ENCODE data around the gene FOXP1.

Gene FOXP1

DNA sequence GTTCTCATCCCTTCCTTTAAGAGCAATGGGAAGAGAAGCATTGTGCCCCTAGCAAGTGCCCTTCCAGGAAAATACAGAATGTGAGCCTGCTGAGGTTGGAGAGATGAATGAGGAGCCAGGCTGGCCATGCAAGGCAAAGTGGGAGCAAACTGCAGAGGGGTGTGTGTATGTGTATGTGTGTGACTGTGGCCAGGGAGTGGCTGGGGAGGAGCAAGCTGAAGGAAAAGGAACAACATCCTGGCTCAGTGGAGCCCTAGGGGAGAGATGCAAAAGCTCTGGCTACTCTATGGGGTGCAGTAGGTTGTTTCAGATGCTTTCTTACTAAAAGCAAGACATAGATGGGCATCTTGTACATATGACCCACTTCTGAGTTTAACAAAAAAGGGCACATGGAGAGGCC lies 20.6 kb downstream of the FOXP1 start:
- no peak for DNase-seq

DNA sequence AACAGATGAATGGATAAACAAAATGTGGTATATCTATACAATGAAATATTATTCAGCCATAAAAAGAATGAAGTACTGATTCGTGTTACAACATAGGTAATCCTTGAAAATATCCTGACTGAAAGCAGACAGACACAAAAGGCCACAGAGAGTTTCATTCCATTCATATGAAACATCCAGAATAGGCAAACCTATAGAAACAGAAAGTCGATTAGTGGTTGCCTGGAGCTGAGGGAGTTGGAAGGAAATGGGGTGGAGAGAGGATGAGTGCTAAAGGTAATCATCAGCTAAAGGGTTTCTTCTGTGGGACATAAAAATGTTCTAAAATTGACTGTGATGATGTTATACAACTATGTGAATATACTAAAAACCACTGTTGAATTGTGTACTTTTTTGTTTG lies 22.9 kb downstream of the FOXP1 start:
- peak; percentile 15 for DNase-seq

DNA sequence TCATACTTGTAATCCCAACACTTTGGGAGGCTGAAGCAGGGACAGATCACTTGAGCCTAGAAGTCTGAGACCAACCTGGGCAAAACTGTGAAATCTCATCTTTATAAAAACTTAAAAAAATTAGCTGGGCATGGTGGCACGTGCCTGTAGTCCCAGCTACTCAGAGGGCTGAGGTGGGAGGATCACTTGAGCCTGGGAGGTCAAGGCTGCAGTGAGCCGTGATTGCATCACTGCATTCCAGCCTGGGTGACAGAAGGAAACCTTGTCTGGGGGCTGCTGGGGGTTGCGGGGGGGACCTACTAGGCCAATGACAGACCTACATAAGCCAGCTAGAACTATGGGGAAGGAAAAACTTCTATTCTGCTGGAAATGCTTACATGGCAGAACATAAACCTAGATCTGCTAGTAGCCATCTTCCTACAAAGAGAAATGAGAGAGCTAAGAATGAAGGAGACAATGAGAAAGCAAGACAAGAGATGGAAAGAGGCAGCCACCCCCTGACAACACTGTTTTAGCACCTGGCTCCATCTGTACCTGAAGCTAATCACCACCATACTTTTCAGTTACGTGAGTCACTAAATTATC lies 23.9 kb downstream of the FOXP1 start:
- DNase-seq, result no peak

DNA sequence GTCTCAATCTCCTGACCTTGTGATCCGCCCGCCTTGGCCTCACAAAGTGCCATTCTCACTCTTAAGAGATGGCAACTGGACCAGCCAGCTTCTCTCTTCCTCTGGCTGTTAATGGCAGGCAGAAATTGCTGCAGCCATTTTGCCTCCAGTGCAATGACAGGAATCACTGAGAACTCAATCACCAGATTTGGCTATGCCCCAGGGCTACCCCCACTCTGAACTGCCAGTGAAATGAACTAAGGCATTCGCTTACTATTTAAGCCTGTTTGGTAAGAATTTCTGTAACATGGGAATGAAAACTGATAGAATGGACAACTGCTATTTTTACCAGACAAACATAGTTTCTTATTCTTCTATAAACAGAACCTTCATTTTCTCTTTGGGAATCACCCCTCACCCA lies 24.5 kb downstream of the FOXP1 start:
- DNase-seq, result no peak

DNA sequence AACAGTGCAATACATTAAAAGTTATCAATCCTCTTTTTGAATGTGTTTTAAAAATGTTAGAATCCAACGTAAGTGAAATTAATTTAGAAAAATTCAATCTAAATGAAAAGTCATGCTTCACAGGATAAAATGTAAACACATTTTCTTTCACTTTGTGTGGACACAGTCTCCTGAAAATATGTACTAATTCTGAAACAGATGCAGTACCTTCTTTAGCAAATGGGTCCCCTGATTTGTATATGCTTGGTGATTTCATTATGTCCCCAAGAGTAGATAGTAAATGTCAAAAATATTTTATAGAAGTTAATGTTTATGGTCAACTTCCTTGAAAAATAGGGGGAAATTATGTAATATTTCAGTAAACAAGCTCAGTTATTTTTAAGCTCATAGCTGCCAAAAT lies 28.9 kb downstream of the FOXP1 start:
- DNase-seq, result no peak

DNA sequence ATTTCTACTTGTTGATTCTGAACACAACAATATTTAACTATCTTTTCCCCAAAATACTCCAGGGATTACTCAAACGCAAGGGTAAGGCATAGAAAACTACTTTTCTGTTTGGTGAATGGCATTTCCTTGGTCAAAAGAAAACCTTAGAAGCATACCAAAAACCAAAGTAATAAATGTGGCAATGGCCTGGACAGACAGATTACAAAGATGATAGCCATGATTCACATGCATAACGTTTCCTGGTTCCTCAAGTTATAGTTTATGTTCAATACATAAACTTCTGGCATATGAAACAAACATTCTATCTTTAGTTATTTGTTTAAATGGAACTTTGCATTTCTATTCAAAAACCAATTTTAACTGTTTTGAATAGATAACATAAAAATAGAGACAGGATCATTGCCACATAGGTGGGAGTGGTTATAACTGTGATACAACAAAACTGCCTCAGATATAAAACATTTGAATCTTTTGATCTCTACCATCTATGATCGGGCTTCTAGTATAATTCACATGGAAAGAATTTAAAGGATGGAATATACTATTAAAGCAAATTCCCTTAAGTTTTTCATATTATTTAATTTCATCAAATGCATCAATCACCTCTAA lies 32.1 kb downstream of the FOXP1 start:
- peak; percentile 87 for DNase-seq

DNA sequence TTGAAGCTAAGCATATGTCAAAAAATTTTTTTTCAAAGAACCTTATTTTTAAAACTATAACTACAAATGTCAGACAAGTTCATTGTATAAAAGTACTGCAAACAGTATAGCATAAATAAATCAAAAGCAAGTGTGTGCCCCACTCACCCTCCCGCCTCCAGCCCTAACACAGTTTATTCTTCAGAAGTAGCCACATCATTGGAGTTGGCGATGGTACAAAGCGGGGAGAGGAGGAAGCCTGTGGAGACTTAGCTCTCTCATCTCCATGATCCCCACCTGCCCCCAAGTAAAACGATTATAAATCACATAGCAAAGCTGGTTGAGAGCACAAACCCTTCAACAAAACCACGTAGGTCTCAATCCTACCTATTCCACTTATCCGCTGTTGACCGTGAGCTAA lies 33.6 kb downstream of the FOXP1 start:
- DNase-seq, result no peak

DNA sequence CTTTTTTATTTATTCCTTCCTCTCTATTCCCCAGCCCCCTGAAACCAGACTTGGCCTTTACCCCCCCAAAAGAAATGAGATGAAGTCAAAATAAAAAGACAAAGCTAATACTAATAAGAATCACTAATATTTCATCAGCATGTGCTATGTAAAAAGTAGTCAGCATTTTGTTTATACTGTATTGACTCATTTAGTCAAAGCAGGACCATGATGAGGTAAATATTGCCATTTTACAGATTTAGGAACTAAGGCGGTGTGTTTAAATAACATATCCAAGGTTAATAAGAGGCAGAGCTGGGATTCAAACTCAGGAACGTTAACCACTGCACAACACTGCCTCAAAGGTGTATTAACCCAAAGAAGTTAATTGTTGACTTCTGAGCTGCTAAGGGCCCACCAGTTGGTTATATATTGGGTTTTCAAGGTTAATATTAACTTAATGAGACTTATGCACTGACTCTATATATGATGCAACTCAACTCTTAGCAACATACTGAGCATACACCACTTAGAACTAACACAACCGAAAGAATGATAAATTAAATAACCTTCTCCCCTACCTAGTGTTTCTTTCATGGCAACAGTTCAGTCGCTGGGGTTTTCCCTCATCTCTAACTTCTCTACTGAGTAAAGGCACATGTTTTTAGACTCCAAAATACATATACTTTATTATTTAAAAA lies 34.7 kb downstream of the FOXP1 start:
- DNase-seq, result no peak

DNA sequence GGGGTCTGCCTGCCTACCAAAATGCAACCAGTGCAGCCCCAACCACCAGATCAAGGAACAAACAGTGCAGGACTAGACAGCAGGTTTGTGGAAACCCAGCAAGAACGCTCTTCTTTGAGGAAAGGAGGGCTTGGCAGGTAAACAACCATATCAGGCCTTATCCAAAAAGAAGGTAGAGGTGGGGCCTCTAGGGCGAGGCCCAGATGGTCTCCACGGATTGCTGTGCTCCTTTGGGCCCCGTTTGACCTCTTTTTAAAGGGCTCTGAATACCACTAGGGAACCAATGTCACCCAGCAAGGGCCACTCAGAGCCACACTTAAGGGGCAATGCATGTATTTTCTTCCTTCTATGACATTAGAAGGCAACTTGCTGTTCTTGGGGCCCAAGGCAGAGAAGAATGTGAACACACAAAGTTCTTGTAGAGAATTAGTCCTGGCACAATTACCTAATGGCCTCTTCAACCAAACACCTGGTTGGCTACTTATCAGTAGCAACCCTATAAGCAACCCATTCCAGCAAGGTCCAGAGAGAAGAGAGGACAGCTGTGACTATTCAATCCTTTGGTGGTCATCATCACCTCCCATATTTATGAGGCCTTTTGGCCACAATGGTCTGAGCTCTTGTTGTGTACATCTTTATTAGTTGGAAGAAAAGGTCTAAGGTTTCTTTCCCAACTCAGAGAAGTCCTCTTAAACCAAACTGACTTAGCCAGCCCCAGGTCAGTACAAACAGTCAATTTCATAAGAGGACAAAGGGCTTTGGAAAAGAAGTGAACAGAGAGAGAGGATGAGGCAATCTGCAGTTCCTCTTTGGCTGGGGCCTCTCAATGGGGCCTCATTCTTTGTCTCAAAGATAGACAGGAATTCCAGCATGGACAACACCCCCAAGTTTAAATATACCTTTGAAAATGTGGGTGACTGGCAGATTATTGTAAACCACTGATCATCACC lies 36.0 kb downstream of the FOXP1 start:
- no peak for DNase-seq

DNA sequence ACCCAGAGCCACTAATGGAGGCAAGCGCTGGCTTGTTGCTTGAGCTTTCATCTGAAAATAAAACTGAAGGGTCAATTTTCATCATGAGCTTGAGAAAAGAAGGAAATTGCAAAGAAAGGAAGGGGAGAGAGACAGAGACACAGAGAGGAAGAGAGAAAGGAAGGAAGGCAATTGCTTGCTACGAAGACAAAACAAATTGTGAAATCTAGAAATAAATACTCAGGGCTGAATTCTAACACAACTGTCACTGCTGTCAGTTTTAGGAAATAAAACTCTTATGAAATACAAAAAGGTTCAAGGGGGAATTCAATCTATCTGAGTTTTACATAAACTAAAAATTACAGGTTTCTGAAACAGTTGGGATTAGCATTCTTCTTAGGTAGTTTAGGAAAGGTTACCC lies 36.7 kb downstream of the FOXP1 start:
- no peak for DNase-seq

DNA sequence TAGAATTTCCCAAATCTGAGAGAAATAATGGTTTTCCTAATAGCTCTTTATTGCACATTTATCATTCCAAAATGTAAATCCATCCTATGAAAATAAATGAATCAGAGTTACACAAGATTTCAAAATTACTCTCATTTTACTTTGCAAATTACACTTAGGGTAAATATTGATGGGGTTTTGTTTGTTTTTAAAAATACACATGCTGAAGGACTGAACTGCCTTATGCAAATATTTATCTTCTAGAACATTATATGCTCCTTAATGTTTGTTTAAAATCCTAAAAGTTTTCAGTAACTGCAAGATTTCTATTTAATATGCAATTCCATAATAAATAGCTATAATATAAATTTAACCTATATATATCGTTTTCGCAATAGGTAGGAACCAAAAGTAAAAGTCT lies 38.2 kb downstream of the FOXP1 start:
- DNase-seq, result no peak

DNA sequence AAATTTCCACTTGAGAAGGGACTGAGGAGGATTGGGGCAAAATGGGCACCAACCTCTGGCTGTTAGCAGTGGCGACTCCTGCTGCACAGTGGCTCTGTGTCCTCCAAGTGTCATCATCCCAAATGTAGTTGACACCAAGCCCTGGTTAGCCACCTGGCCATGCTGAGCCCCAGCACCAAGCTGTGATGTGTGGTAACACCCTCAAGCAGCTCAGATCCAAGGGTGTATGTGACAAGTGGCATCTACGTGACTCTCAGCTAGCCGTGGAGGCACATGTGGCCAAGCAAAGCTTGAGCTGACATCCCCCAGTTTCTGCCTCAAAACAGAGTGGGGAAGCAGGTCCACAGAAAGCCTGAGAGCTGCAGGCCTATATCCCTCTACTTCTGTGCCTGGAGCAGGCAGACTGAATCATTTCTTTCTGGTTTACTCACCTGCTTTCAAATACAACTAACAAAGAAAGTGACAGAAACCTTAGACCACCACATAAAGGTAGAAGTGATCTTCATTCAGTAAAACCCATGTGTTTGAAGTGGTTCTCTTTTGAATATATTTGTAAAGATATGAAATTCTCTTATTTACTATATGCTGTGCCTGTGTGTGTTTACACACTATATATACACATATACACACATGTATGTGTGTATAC lies 40.0 kb downstream of the FOXP1 start:
- no peak for DNase-seq

DNA sequence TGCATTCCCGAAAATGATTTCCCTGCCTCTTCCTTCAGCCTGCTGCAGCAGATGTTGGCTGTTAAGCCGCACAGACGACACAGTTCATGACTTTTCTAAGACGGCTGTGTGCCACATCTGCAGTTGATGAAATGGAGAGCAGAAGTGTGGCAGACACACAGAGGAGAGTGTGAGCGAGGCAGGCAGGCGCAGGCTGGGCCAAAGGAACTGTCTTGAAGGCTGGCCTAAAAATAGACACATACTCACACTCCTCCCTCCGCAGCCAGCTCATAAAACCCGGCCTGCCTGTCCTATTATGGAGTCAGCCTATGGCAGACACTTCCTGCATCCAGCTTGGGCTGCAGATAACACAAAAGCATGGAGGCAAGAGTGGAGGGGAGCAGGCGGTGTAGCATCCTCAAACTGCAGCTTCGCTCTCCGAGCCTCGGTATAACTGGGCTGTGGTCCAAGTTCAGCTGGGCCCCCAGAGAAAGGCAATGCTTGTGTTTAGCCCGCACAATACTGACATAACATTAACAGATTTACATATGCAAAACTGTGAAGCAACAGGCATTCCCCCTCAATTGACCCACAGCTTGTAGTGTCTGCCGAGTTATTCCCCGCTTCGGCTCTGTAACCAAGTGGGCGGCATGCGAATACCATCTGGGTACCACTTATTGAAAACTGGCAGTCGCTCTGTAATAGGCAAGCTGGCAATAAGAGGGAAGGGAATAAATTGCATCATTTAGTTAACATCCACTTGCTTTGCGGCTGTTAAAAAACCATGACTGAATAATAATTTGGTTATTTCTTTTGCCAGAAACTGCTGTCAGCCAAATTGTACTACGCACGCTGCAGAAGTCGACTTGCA lies 40.8 kb downstream of the FOXP1 start:
- peak; percentile 98 for DNase-seq

DNA sequence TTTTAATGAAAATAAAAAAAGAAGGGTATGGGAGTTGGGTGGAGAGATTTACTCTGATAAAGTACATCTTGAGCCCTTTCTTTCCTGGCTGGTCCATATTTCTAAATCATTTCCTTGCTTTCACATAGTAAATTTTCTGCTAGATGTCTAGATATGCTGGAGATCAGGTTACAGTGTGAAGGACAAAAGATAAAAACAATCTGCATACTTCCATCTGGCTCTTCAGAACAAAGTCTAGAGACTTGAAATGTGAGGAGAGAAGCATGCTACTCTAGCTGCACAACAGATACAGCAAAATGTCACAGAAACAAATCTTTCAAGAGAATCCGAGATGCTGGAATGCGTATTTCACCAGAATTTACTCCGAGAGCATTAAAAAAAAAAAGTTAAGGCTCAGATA lies 42.2 kb downstream of the FOXP1 start:
- peak; percentile 50 for DNase-seq

DNA sequence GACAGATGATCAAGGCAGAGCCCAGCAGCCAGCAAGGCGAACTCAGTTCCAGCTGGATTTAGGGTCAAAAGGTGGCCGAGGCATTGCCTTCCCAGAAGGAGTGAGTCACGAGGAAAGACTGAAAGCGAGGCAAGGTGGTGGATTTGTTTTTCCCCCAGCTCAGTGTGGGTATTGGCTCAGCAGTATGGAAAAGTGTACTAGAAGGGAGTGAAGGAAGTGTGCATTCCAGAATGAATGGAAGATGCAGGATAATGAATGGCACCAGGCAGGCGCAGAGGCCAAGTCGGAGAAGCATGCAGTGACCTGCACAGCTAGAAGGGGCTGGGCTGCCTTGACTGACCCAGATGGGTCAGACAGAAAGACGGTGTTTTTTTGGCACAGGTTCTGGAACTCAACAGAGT lies 46.3 kb downstream of the FOXP1 start:
- DNase-seq, result peak; percentile 97

DNA sequence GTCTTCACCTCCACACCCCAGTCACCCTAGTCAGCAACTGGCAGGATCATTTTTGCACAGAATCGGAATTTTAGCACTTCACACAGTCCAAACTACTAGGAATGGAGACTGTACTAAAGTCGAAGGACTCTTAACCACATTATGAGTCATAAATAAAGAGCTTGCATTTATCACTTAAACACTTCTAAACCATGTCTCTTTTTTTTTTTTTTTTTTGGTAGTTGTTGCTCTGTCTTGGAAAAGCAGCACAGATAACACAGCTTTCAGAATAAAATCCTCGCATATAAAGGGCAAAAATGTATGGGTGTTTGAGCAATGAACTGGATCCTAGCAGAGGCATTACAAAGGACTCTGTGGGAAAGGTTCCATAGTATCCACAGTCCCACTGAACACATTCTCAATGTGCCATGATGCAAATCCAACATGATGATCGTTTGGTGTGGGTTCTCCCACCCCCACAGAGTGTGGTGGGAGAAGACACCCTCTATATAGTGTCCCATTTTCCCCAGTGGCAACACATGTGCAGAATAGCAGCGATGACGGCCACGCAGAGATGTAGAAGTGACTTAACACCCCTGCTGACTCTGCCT lies 47.1 kb downstream of the FOXP1 start:
- peak; percentile 89 for DNase-seq

DNA sequence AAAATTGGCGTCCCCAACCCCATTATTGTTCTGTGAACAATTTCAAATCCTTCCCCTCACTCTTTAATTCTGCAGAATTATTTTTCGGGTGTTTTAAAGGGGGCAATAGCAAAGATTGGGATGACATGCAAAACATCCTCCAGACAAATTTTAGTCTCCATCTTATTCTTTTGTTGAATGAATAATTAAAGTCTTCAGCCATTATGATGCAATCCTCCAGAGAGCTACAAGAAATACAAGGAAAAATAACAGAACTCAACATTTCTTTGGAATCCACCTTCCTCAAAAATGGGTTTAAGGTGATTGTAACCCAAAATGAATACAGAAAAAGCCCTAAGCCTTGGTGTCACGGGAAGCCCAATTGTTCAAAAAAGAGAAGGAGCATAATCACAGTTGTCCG lies 49.9 kb downstream of the FOXP1 start:
- no peak for DNase-seq

DNA sequence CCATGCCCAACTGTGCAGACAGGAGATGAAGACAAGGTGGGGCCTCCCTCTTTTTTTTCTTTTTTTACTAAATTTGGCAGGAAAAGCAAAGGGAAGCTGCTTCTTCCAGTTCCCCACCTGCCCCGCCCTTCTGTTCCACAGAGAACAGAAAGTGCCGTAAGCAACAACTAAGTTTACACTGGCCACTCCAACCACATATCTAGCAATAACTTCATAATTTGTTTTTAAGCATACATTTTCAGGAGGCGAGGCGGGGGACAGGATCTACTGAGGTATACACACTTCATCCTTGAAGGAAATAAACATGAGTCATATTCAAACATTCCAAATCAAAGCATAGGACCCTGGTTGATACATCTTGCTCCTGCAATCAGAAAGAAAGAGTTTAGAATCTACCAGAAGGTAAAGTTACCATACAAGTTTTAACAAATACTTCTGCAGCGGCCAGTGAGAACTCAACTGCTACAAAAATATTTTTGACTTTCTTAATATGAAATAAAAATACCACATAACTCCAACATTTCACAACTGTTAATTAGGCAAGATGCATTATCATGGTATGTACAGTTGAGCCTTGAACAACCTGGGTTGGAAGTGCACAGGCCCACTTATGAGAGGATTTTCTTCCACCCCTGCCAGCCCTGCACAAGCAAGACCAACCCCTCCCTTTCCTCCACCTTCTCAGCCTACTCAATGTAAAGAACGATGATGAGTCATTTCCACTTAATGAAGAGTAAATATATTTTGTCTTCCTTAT lies 50.7 kb downstream of the FOXP1 start:
- DNase-seq, result peak; percentile 53

DNA sequence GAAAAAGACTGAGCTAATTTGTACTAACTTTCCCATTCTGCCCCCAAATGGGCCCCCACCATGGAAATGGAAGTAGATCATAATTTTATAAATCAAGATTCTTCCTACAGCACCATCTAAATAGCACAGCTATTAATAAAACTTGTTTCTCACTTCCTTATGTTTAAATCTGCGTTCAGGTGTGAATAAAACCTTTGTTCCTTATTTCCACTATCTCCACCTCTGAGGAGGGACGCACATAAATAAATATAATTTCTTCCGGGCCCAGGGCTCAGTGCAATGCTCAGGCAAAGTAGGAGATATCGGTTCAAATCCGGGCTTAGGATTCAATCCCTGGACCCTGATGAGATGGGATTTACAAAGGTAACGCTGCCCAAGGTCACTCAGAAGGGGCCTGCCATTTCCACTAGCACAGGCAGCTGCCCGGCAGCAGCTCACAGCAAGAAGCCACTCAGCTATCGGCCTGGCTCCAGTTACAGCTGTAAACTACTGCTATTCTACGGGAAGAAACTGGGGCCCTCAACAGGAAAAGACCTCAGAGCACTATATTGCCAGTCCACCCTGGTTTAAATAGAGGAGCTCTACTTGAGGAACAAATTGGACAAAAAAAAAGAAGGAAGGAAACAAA lies 52.5 kb downstream of the FOXP1 start:
- no peak for DNase-seq

DNA sequence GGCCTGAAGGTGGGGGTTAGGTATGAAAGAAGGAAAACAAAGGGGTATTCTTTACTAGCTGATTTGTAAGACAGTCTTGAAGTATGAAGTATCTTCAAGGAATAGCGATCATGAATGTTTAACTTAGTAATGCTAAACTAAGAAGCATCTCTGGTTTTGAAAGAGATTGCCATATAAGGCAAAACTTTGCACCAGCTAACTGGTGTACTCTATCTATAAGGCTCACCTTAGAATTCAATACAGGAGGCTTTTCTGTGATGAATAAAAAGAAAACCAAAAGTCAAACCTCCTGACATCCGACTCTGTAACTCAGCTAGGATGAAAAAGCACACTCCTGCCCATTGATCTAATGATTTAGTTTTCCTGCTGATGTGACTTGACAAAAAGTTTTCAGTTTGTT lies 54.7 kb downstream of the FOXP1 start:
- DNase-seq, result no peak
